ENCODE results near the gene GTF3A. TPM values are rescaled to one million over a fixed set of nuclear protein-coding genes. Genes with fewer than 3 reads are reported as not detected.

GTF3A gene
- total RNA-seq (64.8 TPM), polyA plus RNA-seq (ENCODE audit: insufficient read depth, low read depth, low replicate concordance) (126 TPM)
- long read RNA-seq, donor 1, transcript GTF3A-201 (9 exons, 1,383 nt), result major isoform, 15 of 32 reads
- long read RNA-seq, donor 1, partial matches to known transcripts, result 17 of 32 reads
- long read RNA-seq, donor 1, other reads (novel, unspliced or antisense), result 0 of 32 reads
- long read RNA-seq, donor 2, transcript GTF3A-201 (9 exons, 1,383 nt), result major isoform, 22 of 114 reads
- long read RNA-seq, donor 2, partial matches to known transcripts, result 65 of 114 reads
- long read RNA-seq, donor 2, other reads (novel, unspliced or antisense), result 22 of 114 reads
- long read RNA-seq, donor 3, transcript GTF3A-201 (9 exons, 1,383 nt), result major isoform, 22 of 47 reads
- long read RNA-seq, donor 3, partial matches to known transcripts, result 22 of 47 reads
- long read RNA-seq, donor 3, other reads (novel, unspliced or antisense), result 0 of 47 reads
- long read RNA-seq, donor 4, transcript GTF3A-201 (9 exons, 1,383 nt), result major isoform, 21 of 90 reads
- long read RNA-seq, donor 4, partial matches to known transcripts, result 53 of 90 reads
- long read RNA-seq, donor 4, other reads (novel, unspliced or antisense), result 16 of 90 reads
- long read RNA-seq, donor 5, partial matches to known transcripts, result 0 of 1 reads
- long read RNA-seq, donor 5, other reads (novel, unspliced or antisense), result 0 of 1 reads
- long read RNA-seq, donor 6, transcript GTF3A-201 (9 exons, 1,383 nt), result major isoform, 20 of 23 reads
- long read RNA-seq, donor 6, partial matches to known transcripts, result 0 of 23 reads
- long read RNA-seq, donor 6, other reads (novel, unspliced or antisense), result 0 of 23 reads
- long read RNA-seq, donor 7, transcript GTF3A-201 (9 exons, 1,383 nt), result major isoform, 43 of 55 reads
- long read RNA-seq, donor 7, partial matches to known transcripts, result 4 of 55 reads
- long read RNA-seq, donor 7, other reads (novel, unspliced or antisense), result 7 of 55 reads
- long read RNA-seq, donor 8, transcript GTF3A-201 (9 exons, 1,383 nt), result major isoform, 16 of 115 reads
- long read RNA-seq, donor 8, partial matches to known transcripts, result 79 of 115 reads
- long read RNA-seq, donor 8, other reads (novel, unspliced or antisense), result 16 of 115 reads
- long read RNA-seq, donor 9, transcript GTF3A-201 (9 exons, 1,383 nt), result major isoform, 10 of 92 reads
- long read RNA-seq, donor 9, partial matches to known transcripts, result 68 of 92 reads
- long read RNA-seq, donor 9, other reads (novel, unspliced or antisense), result 11 of 92 reads
- long read RNA-seq, donor 10, transcript GTF3A-207 (3 exons, 829 nt), result minor isoform, 12 of 28 reads
- long read RNA-seq, donor 10, transcript GTF3A-201 (9 exons, 1,383 nt), result major isoform, 16 of 28 reads
- long read RNA-seq, donor 10, partial matches to known transcripts, result 0 of 28 reads
- long read RNA-seq, donor 10, other reads (novel, unspliced or antisense), result 0 of 28 reads

- Histone ChIP-seq H3K27ac (ENCODE audit: low read depth in 2 of 2, low read length in 2 of 2) (peak within 1 kb of the TSS; percentile 91 to 94), H3K4me1 (ENCODE audit: control insufficient read depth in 2 of 3, insufficient read depth in 2 of 3, low read depth in 1 of 3, low read length in 3 of 3) (peaks cover 3 to 25% (median 23%) of the 10 kb centered on the region in 3 donors), H3K36me3 (ENCODE audit: control insufficient read depth in 2 of 3, insufficient read depth in 3 of 3, low read length in 3 of 3) (peaks cover 0 to 9% (median 6%) of the 10 kb centered on the region in 3 donors), H3K9me3 (ENCODE audit: control insufficient read depth in 2 of 3, insufficient read depth in 1 of 3, low read length in 3 of 3) (no peaks in the 10 kb centered on the region), H3K9ac (ENCODE audit: low read length in 3 of 3) (peak within 1 kb of the TSS; percentile 97 to 98 (median 98)), H3K27me3 (ENCODE audit: control insufficient read depth, insufficient read depth, low read length) (no peaks in the 10 kb centered on the region), H3K4me3 (ENCODE audit: low read length in 3 of 3) (peak within 1 kb of the TSS; percentile 98 to 100 (median 99))
- no peak for TF ChIP-seq CTCF (IDR thresholded peaks at IDR 0.05; ENCODE audit: borderline replicate concordance, extremely low read depth, insufficient read depth)
- peak; percentile 89 to 96 (median 92) for DNase-seq
- no peak for FAIRE-seq
- intact Hi-C loops (cut with DNase I), result no loop called here
These were observed at the start of gene GTF3A for GRCh38 chr13:27424246-27425157. TSS of gene GTF3A (plus strand) at chr13:27424619.

GRCh38 chr13:27374650-27375049 lies 49.8 kb upstream of the GTF3A start:
- intact Hi-C loops (cut with DNase I), result loop anchor here (5.0 kb wide), 1 partner anchor 448 kb away; no protein-coding TSS in a partner anchor
- H3K27me3 ChIP-seq (ENCODE audit: control insufficient read depth, insufficient read depth, low read length), result no peaks in the 10 kb centered on the region
- FAIRE-seq, result no peak

More at GRCh38 chr13:27374650-27375049, 49.8 kb upstream of the GTF3A start:
- H3K4me1 ChIP-seq (ENCODE audit: control insufficient read depth in 2 of 3, insufficient read depth in 2 of 3, low read depth in 1 of 3, low read length in 3 of 3), result no peaks in the 10 kb centered on the region
- H3K9me3 ChIP-seq (ENCODE audit: control insufficient read depth in 2 of 3, insufficient read depth in 1 of 3, low read length in 3 of 3), result no peaks in the 10 kb centered on the region
- TF ChIP-seq CTCF (IDR thresholded peaks at IDR 0.05; ENCODE audit: borderline replicate concordance, extremely low read depth, insufficient read depth), result peak; percentile 80
- no peak overlapping the region for H3K4me3 ChIP-seq (ENCODE audit: low read length in 3 of 3)
- no peak overlapping the region for H3K27ac ChIP-seq (ENCODE audit: low read depth in 2 of 2, low read length in 2 of 2)
- no peaks in the 10 kb centered on the region for H3K36me3 ChIP-seq (ENCODE audit: control insufficient read depth in 2 of 3, insufficient read depth in 3 of 3, low read length in 3 of 3)
- H3K9ac ChIP-seq (ENCODE audit: low read length in 3 of 3), result no peak overlapping the region
- peak in 4 of 5 donors; percentile 65 to 89 (median 76) for DNase-seq
